Spleen (tissue), 11 donors: Measurements from ENCODE around the gene GUK1. TPM values are rescaled to one million over a fixed set of nuclear protein-coding genes. Genes with fewer than 3 reads are reported as not detected.
A peak's percentile ranks its signal among the peaks of the same experiment; 100 is the strongest.

Experiments used
- DNase-seq: peaks from one replicate; pipeline ENCODE4 v3.0.0-alpha.2; 2020
- H3K27ac ChIP-seq, 8 donors: fragments of 200-600 bp; sonication (generic) in 7 of 8; 1 replicate in 4 of 8; 2 replicates in 4 of 8; pipeline versions ENCODE4 v1.5.0 to v1.8.0; 2016 to 2021; ENCODE audit warnings: inconsistent platforms in 4 of 8, mild to moderate bottlenecking in 4 of 8, moderate library complexity in 1 of 8
- H3K27me3 ChIP-seq, 7 donors: fragments of 200-600 bp; sonication (generic) in 6 of 7; replicated peaks in 1 of 7; 1 replicate in 4 of 7; 2 replicates in 3 of 7; pipeline versions ENCODE4 v1.5.0 to v1.8.0; 2016 to 2021; ENCODE audit warnings: inconsistent platforms in 3 of 7, mild to moderate bottlenecking in 1 of 7
- H3K36me3 ChIP-seq, 6 donors: fragments of 200-600 bp; sonication (generic) in 5 of 6; 1 replicate in 4 of 6; 2 replicates in 2 of 6; pipeline versions ENCODE4 v1.5.0 to v1.8.0; 2016 to 2021; ENCODE audit warnings: inconsistent platforms in 2 of 6
- H3K4me1 ChIP-seq, 6 donors: fragments of 200-600 bp; sonication (generic) in 5 of 6; 1 replicate in 3 of 6; 2 replicates in 3 of 6; pipeline versions ENCODE4 v1.5.0 to v1.8.0; 2016 to 2021; ENCODE audit warnings: inconsistent platforms in 3 of 6
- H3K4me3 ChIP-seq, 8 donors: fragments of 200-600 bp; sonication (generic) in 7 of 8; 1 replicate in 4 of 8; 2 replicates in 4 of 8; pipeline versions ENCODE4 v1.5.0 to v1.8.0; 2016 to 2021; ENCODE audit warnings: inconsistent platforms in 4 of 8, mild to moderate bottlenecking in 4 of 8, moderate library complexity in 2 of 8
- H3K9me3 ChIP-seq, 8 donors: fragments of 200-600 bp; sonication (generic) in 7 of 8; 1 replicate in 4 of 8; 2 replicates in 4 of 8; pipeline versions ENCODE4 v1.5.0 to v1.8.0; 2016 to 2021; ENCODE audit warnings: inconsistent platforms in 4 of 8
- CTCF ChIP-seq, 11 experiments: fragments of 200-600 bp in 7 of 11; fragments of 450-650 bp in 4 of 11; sonication (generic) in 4 of 11; IDR thresholded peaks in 8 of 11; conservative IDR thresholded peaks in 3 of 11; 1 replicate in 7 of 11; 2 replicates in 4 of 11; pipeline versions ENCODE4 v1.4.0 to v1.8.0; 2016 to 2021; ENCODE audit warnings: antibody characterized with exemption in 11 of 11, inconsistent platforms in 4 of 11, mild to moderate bottlenecking in 1 of 11
- POLR2A ChIP-seq, 3 donors: fragments of 450-650 bp; IDR thresholded peaks; one replicate each; pipeline ENCODE4 v1.5.1; 2017; ENCODE audit warnings: antibody characterized with exemption in 3 of 3, mild to moderate bottlenecking in 1 of 3
- POLR2AphosphoS5 ChIP-seq, 3 donors: sonication (generic); formaldehyde crosslinking; IDR thresholded peaks; one replicate each; pipeline ENCODE4 v1.5.1; 2017; ENCODE audit warnings: antibody characterized with exemption in 3 of 3
- WGBS, 5 donors: extraction: QIAGEN DNeasy Blood & Tissue Kit in 3 of 5; methylation state at CpG; one replicate each; pipeline versions ENCODE4 v1.1.5 to v1.1.7; 2013 to 2018; 5-methylcytosine and 5-hydroxymethylcytosine counted together
- intact Hi-C: fragments of 100-400 bp; cut with DNase I; formaldehyde crosslinking; loops from one replicate; pipeline ENCODE4 v1.15.0; 2023; ENCODE audit warnings: low total_unique reads
- polyA plus RNA-seq, 3 donors: library from polyadenylated mRNA; stranded (reverse); fragments of 200-250 nt; gene quantifications; one replicate each; pipeline ENCODE4 v1.2.1, GENCODE V29; 2013
- total RNA-seq, 7 donors: library from RNA; depleted of rRNA in 3 of 7; stranded (reverse); fragments of >200 nt in 3 of 7; fragmentation: NEBNext Ultra II Directional in 4 of 7; extraction: Animal tissue kit (Norgen Biotek cat#: 25700) in 4 of 7; gene quantifications; one replicate each; pipeline versions ENCODE4 v1.1.0 to v1.2.1, GENCODE V29; 2016 to 2021
- donor health status: healthy with polysubstance abuse.
- donor health status: DM: no; HTN: no; CAD: no; lungs with moderate emphysema.
- donor health status: DM: no; HTN: no; CAD: no.
- donor health status: Bipolar disorder and iron deficiency.
- donor health status: healthy.
- donor health status: DM: no; HTN: no; CAD: no.
- donor health status: DM: yes; HTN: yes; CAD: no.

The GUK1 gene
- total and polyA plus RNA-seq, 10 donors = 167 to 499 (median 199) TPM

DNA sequence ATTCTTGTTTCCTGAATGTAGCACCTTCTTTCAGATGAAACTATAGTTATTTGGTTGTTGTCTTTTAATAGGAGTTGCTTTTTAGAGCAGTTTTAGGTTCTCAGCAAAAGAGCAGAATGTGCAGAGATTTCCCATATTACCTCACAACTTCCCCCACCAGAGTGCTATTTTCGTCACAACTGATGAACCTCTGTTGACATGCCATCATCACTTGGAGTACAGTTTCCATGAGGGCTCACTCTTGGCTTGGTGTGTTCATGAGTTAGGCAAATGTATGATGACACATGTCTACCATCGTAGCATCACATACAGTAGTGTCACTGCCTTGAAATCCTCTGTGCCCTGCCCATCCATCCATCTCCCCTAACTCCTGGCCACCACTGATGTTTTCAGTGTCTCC lies 29.3 kb downstream of the GUK1 start:
- Histone ChIP-seq H3K9me3 (peaks cover 0 to under 1% (median 0%) of the 10 kb centered on the region in 8 donors), H3K36me3 (peaks cover 0 to 20% (median 0%) of the 10 kb centered on the region in 6 donors), H3K4me1 (peaks cover 7 to 62% (median 20%) of the 10 kb centered on the region in 6 donors), H3K27me3 (no peaks in the 10 kb centered on the region), H3K4me3 (no peak overlapping the region), H3K27ac (no peak overlapping the region)
- no peak for DNase-seq
- TF ChIP-seq POLR2AphosphoS5 (IDR thresholded peaks at IDR 0.05) (no peak), POLR2A (IDR thresholded peaks at IDR 0.05) (no peak), CTCF (IDR thresholded peaks at IDR 0.05 in 8 of 11, conservative IDR thresholded peaks at IDR 0.05 in 3 of 11) (no peak)
- intact Hi-C loops = no loop called here
- 68 to 88% (median 73%) methylated on average over 2 of the region's 2 CpGs for WGBS, 5 donors

DNA sequence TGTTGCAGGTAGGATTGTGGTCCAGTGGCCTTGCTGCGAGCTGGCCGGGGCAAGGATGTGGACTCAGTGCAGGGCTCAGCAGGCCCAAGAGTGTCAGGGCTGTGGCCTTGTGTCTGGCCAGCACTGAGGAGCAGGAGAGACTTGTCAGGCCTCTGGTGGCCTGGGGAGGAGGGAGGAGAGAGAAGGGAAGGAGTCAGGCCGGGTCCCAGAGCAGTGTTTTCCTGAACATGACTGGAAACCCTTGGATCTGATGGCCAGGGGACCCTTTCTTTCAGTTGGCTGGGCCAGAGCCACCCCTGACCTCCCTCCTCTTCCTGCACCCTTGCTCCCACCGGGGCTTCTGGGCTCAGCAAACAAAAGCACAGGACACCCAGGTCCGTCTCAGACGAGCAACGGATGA lies 30.6 kb downstream of the GUK1 start:
- DNase-seq = peak; percentile 66
- Histone ChIP-seq H3K4me3 (no peak overlapping the region), H3K4me1 (peaks cover 0 to 57% (median 11%) of the 10 kb centered on the region in 6 donors), H3K27ac (no peak overlapping the region), H3K27me3 (no peaks in the 10 kb centered on the region), H3K36me3 (peaks cover 5 to 32% (median 8%) of the 10 kb centered on the region in 6 donors), H3K9me3 (peaks cover 0 to 4% (median 0%) of the 10 kb centered on the region in 8 donors)
- TF ChIP-seq POLR2AphosphoS5 (IDR thresholded peaks at IDR 0.05) = no peak
- no peak for TF ChIP-seq POLR2A (IDR thresholded peaks at IDR 0.05)
- TF ChIP-seq CTCF (IDR thresholded peaks at IDR 0.05 in 8 of 11, conservative IDR thresholded peaks at IDR 0.05 in 3 of 11) = no peak
- intact Hi-C loops = no loop called here
- WGBS, 5 donors = 80 to 94% (median 85%) methylated on average over 6 to 7 of the region's 7 CpGs

- no peak for TF ChIP-seq POLR2A (IDR thresholded peaks at IDR 0.05)
- no peak for TF ChIP-seq CTCF (IDR thresholded peaks at IDR 0.05 in 8 of 11, conservative IDR thresholded peaks at IDR 0.05 in 3 of 11)
- no peak for TF ChIP-seq POLR2AphosphoS5 (IDR thresholded peaks at IDR 0.05)
- no peaks in the 10 kb centered on the region for H3K27me3 ChIP-seq
- no peak overlapping the region for H3K27ac ChIP-seq
- intact Hi-C loops = no loop called here
- no peak overlapping the region for H3K4me3 ChIP-seq
- peaks cover 5 to 33% (median 8%) of the 10 kb centered on the region in 6 donors for H3K36me3 ChIP-seq
- DNase-seq = peak; percentile 68
- WGBS, 5 donors = 70 to 80% (median 74%) methylated on average over 9 to 10 of the region's 10 CpGs
- H3K9me3 ChIP-seq = peaks cover 0 to 4% (median 0%) of the 10 kb centered on the region in 8 donors
- H3K4me1 ChIP-seq = peaks cover 0 to 62% (median 10%) of the 10 kb centered on the region in 6 donors
Observed at GRCh38 chr1:228171221-228171891, 31.3 kb downstream of the GUK1 start.
